Endothelial cell of umbilical vein (primary cell): ENCODE data around the gene RBM8A. TPM values are rescaled to one million over a fixed set of nuclear protein-coding genes. Genes with fewer than 3 reads are reported as not detected.
A peak's percentile ranks its signal among the peaks of the same experiment; 100 is the strongest.

ENCODE experiments used
- BruUV-seq: library from RNA; stranded (reverse); fragments of 400-500 nt; replicated peaks from 2 replicates; lab custom pipeline; 2021; lab: Mats Ljungman, UMichigan
- CTCF ChIA-PET: fragments of 300-600, 350-600 bp; sonication (Branson Sonifier 250); formaldehyde crosslinking; loops from one replicate; lab custom pipeline; 2021; ENCODE audit warnings: antibody characterized with exemption, inconsistent platforms; lab: Charles Lee
- POLR2A ChIA-PET: fragments of 300-600, 350-600 bp; sonication (Branson Sonifier 250); formaldehyde crosslinking; loops from one replicate; lab custom pipeline; 2021; ENCODE audit warnings: antibody characterized with exemption, inconsistent platforms; lab: Charles Lee
- DNase-seq: peaks from one replicate; pipeline ENCODE4 v3.0.0-alpha.2; 2011; ENCODE audit warnings: low read depth, low spot score
- FAIRE-seq: peaks from 2 replicates; lab custom pipeline; 2011; peaks lifted over from hg19 to GRCh38; lab: Jason Lieb, UNC
- H2AFZ ChIP-seq: 2 replicates; pipeline ENCODE4 v1.6.0; 2012; ENCODE audit warnings: low read depth, low read length, control low read depth, inconsistent platforms
- H3K27ac ChIP-seq: 2 replicates; pipeline ENCODE4 v1.5.1; 2011; ENCODE audit warnings: low read depth, mild to moderate bottlenecking, control low read depth, low read length, moderate library complexity; ENCODE audit not compliant: insufficient read depth
- H3K27me3 ChIP-seq, 2 experiments: 2 replicates each; pipeline versions ENCODE4 v1.6.0 to v1.6.1; 2011; ENCODE audit warnings: low read length in 2 of 2, mixed read lengths in 1 of 2; ENCODE audit not compliant: control insufficient read depth in 2 of 2, insufficient read depth in 2 of 2
- H3K36me3 ChIP-seq, 2 experiments: 2 replicates in 1 of 2; 3 replicates in 1 of 2; pipeline ENCODE4 v1.5.1; 2011; ENCODE audit warnings: low read length in 2 of 2, mild to moderate bottlenecking in 1 of 2, moderate library complexity in 1 of 2; ENCODE audit not compliant: control insufficient read depth in 2 of 2, insufficient read depth in 2 of 2; ENCODE audit errors: extremely low read depth in 1 of 2
- H3K4me1 ChIP-seq: 3 replicates; pipeline ENCODE4 v1.5.1; 2011; ENCODE audit warnings: mild to moderate bottlenecking, low read length; ENCODE audit not compliant: control insufficient read depth, insufficient read depth; ENCODE audit errors: extremely low read depth
- H3K4me2 ChIP-seq: 2 replicates; pipeline ENCODE4 v1.6.1; 2011; ENCODE audit warnings: low read length, control low read depth, mixed read lengths; ENCODE audit not compliant: insufficient read depth
- H3K4me3 ChIP-seq, 3 experiments: fragments of 200-600 bp in 1 of 3; sonication (generic), shearing (Covaris generic) in 1 of 3; replicated peaks in 1 of 3; 2 replicates each; pipeline ENCODE4 v1.5.1; 2011 to 2016; ENCODE audit warnings: control low read depth in 3 of 3, low read length in 3 of 3, mild to moderate bottlenecking in 2 of 3, inconsistent platforms in 1 of 3, low read depth in 1 of 3, moderate library complexity in 1 of 3; ENCODE audit not compliant: insufficient read depth in 1 of 3
- H3K79me2 ChIP-seq: 2 replicates; pipeline ENCODE4 v1.6.0; 2012; ENCODE audit warnings: low read length, inconsistent platforms; ENCODE audit not compliant: control insufficient read depth, insufficient read depth
- H3K9ac ChIP-seq: replicated peaks from 2 replicates; pipeline ENCODE3; 2011; ENCODE audit warnings: low read length, control low read depth; ENCODE audit not compliant: insufficient read depth; ENCODE audit errors: extremely low read depth
- H3K9me1 ChIP-seq: replicated peaks from 3 replicates; pipeline ENCODE4 v1.6.0; 2011; ENCODE audit warnings: mild to moderate bottlenecking, low read length; ENCODE audit not compliant: control insufficient read depth, insufficient read depth; ENCODE audit errors: extremely low read depth
- H3K9me3 ChIP-seq: replicated peaks from 2 replicates; pipeline ENCODE4 v1.5.1; 2012; ENCODE audit warnings: low read length, inconsistent platforms; ENCODE audit not compliant: control insufficient read depth, insufficient read depth
- H4K20me1 ChIP-seq: replicated peaks from 2 replicates; pipeline ENCODE3; 2011; ENCODE audit warnings: mild to moderate bottlenecking, low read length; ENCODE audit not compliant: control insufficient read depth, insufficient read depth; ENCODE audit errors: extremely low read depth
- EZH2 ChIP-seq: IDR thresholded peaks from 2 replicates; pipeline ENCODE4 v1.6.1; 2012; ENCODE audit warnings: borderline replicate concordance, low read depth, mild to moderate bottlenecking, moderate library complexity, low read length, inconsistent platforms; ENCODE audit not compliant: severe bottlenecking
- FOS ChIP-seq: IDR thresholded peaks from 2 replicates; pipeline ENCODE4 v1.6.1; 2011; ENCODE audit warnings: mild to moderate bottlenecking, low read length, moderate library complexity, borderline replicate concordance; ENCODE audit not compliant: insufficient read depth
- GATA2 ChIP-seq: IDR thresholded peaks from 2 replicates; pipeline ENCODE4 v1.7.0; 2011; ENCODE audit warnings: low read depth, mild to moderate bottlenecking, moderate library complexity, mixed read lengths, low read length; ENCODE audit not compliant: insufficient read length, insufficient read depth
- JUN ChIP-seq: IDR thresholded peaks from 2 replicates; pipeline ENCODE4 v1.6.1; 2011; ENCODE audit warnings: borderline replicate concordance, low read depth; ENCODE audit not compliant: insufficient read length, insufficient read depth
- MYC ChIP-seq: IDR thresholded peaks from one replicate; pipeline ENCODE4 v1.6.1; 2011; ENCODE audit warnings: mild to moderate bottlenecking, low read depth, low read length
- POLR2A ChIP-seq: IDR thresholded peaks from 2 replicates; pipeline ENCODE4 v1.6.1; 2012; ENCODE audit warnings: low read depth, mild to moderate bottlenecking, control low read depth, low read length
- POLR2AphosphoS5 ChIP-seq: IDR thresholded peaks from 2 replicates; pipeline ENCODE4 v1.6.1; 2012; ENCODE audit warnings: low read depth, mild to moderate bottlenecking, control low read depth, low read length, moderate library complexity; ENCODE audit not compliant: insufficient read depth
- dilution Hi-C: fragments of 300-500 bp; cut with MboI; formaldehyde crosslinking; loops from one replicate; pipeline ENCODE4 v1.15.0; 2019; ENCODE audit warnings: low sequenced_read_pairs; ENCODE audit not compliant: extremely low pct_ligation_motif_present
- intact Hi-C: fragments of 100-400 bp; cut with micrococcal nuclease; formaldehyde crosslinking; loops from one replicate; pipeline ENCODE4 v1.10.0; 2022
- polyA plus RNA-seq, 4 experiments: library from polyadenylated mRNA; depleted of rRNA in 3 of 4; stranded (reverse) in 3 of 4; unstranded in 1 of 4; fragments of >200 nt; gene quantifications; 2 replicates each; pipeline versions ENCODE4 v1.2.1 to v1.2.3, GENCODE V29; 2011 to 2012; ENCODE audit warnings: missing spikeins in 1 of 4
- total RNA-seq: library from RNA; stranded (reverse); gene quantifications from 2 replicates; pipeline ENCODE4 v1.2.3, GENCODE V29; 2021
- TF ChIP-seq, protein P1 (sequence below), 2 donors: IDR thresholded peaks; 1 replicate in 1 of 2; 2 replicates in 1 of 2; pipeline ENCODE4 v1.5.1; 2011; ENCODE audit warnings: low read length in 2 of 2, mild to moderate bottlenecking in 2 of 2, moderate library complexity in 2 of 2, control low read depth in 1 of 2, inconsistent platforms in 1 of 2, low read depth in 1 of 2; ENCODE audit not compliant: insufficient read depth in 1 of 2; ENCODE audit errors: extremely low read depth in 1 of 2
- TF ChIP-seq, protein P2 (sequence below): IDR thresholded peaks from 2 replicates; pipeline ENCODE4 v1.6.1; 2011; ENCODE audit not compliant: insufficient read depth, insufficient read length

RBM8A gene
- total and polyA plus RNA-seq, 2 donors (not counting 3 experiments of a cell fraction or from before 2014, with no cell fraction given): 192 to 194 TPM

DNA sequence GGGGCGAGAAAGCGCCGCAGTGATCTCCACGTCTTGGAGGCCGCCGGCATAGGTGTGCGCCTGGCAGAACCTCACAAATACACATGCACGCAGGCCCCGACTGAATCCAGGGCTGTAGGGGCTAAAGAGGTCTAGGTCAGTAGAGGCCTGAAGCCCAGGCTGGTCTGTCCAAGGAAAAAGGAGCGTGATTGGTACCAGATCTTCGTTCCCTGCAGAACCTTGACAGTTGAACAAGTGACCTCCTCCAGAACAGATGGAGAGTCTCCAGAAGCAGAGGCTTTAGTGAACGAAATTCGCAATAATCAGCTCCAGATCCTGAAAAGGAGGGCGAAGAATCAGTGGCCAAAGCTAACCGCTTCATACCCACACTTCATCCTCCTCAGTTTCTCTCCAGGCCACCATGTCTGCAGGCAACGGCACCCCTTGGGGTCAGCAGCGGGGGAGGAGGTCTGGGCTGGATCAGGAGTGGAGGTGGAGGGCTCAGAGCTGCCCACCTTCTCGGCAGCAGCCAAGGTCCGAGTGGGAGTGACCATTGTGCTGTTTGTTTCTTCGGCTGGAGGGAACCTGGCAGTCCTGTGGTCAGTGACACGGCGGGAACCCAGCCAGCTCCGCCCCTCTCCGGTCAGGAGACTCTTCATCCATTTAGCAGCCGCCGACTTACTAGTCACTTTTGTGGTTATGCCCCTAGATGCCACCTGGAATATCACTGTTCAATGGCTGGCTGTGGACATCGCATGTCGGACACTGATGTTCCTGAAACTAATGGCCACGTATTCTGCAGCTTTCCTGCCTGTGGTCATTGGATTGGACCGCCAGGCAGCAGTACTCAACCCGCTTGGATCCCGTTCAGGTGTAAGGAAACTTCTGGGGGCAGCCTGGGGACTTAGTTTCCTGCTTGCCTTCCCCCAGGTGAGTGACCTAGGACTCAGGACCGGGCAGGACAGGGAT lies 8.0 kb downstream of the RBM8A start:
- TF ChIP-seq JUN: no peak
- TF ChIP-seq EZH2: no peak
- no peak for TF ChIP-seq GATA2
- no peak for TF ChIP-seq POLR2AphosphoS5
- no peak for TF ChIP-seq MYC
- TF ChIP-seq, protein P1, sequence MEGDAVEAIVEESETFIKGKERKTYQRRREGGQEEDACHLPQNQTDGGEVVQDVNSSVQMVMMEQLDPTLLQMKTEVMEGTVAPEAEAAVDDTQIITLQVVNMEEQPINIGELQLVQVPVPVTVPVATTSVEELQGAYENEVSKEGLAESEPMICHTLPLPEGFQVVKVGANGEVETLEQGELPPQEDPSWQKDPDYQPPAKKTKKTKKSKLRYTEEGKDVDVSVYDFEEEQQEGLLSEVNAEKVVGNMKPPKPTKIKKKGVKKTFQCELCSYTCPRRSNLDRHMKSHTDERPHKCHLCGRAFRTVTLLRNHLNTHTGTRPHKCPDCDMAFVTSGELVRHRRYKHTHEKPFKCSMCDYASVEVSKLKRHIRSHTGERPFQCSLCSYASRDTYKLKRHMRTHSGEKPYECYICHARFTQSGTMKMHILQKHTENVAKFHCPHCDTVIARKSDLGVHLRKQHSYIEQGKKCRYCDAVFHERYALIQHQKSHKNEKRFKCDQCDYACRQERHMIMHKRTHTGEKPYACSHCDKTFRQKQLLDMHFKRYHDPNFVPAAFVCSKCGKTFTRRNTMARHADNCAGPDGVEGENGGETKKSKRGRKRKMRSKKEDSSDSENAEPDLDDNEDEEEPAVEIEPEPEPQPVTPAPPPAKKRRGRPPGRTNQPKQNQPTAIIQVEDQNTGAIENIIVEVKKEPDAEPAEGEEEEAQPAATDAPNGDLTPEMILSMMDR (IDR thresholded peaks at IDR 0.05; ENCODE audit: extremely low read depth in 1 of 2, insufficient read depth in 1 of 2, low read depth in 1 of 2, low read length in 2 of 2): no peak
- no peak for TF ChIP-seq POLR2A
- no peak for TF ChIP-seq FOS
- TF ChIP-seq, protein P2, sequence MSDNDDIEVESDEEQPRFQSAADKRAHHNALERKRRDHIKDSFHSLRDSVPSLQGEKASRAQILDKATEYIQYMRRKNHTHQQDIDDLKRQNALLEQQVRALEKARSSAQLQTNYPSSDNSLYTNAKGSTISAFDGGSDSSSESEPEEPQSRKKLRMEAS: no peak
- dilution Hi-C loops: no loop called here
- BruUV-seq: no TSS peak
- ChIA-PET CTCF (interaction anchor here (0.7 to 1.9 kb wide), 10 partner anchors 8 to 88 kb away, joined by 3 to 28 read pairs (median 6); partner anchors contain the start of genes ANKRD34A, ITGA10, LIX1L and NUDT17), POLR2A (interaction anchor here (0.7 to 1.5 kb wide), 6 partner anchors 8 to 82 kb away, joined by 3 to 6 read pairs (median 3); partner anchors contain the start of genes LIX1L, PIAS3 and RBM8A)
- Histone ChIP-seq H3K79me2 (peaks cover 7% of the 10 kb centered on the region), H3K36me3 (peaks cover 2 to 3% of the 10 kb centered on the region in 2 experiments), H3K9ac (peak overlapping the region; percentile 76), H3K4me3 (peak overlapping the region; percentile 45 to 77 (median 62)), H4K20me1 (no peaks in the 10 kb centered on the region), H3K9me3 (no peaks in the 10 kb centered on the region), H3K9me1 (no peaks in the 10 kb centered on the region), H3K27me3 (no peaks in the 10 kb centered on the region), H3K4me2 (peak overlapping the region; percentile 77), H2AFZ (peak overlapping the region; percentile 26), H3K4me1 (peaks cover 16% of the 10 kb centered on the region), H3K27ac (peak overlapping the region; percentile 19)
- intact Hi-C loops: loop anchor here (2.0 kb wide), 2 partner anchors 38 to 60 kb away; partner anchors contain the start of gene PIAS3
- peak; percentile 68 for DNase-seq
- peak; percentile 78 for FAIRE-seq
